Activated CD8-positive, alpha-beta memory T cell treated with anti-CD3 and anti-CD28 coated beads for 24 hours (primary cell): ENCODE results near the gene EVX1.

Experiments
- DNase-seq: peaks from one replicate; pipeline ENCODE4 v3.0.0-alpha.2; 2020

Gene EVX1

GRCh38 chr7:27205325-27206280 lies 37.0 kb upstream of the EVX1 start:
- DNase-seq = peak; percentile 52

DNA sequence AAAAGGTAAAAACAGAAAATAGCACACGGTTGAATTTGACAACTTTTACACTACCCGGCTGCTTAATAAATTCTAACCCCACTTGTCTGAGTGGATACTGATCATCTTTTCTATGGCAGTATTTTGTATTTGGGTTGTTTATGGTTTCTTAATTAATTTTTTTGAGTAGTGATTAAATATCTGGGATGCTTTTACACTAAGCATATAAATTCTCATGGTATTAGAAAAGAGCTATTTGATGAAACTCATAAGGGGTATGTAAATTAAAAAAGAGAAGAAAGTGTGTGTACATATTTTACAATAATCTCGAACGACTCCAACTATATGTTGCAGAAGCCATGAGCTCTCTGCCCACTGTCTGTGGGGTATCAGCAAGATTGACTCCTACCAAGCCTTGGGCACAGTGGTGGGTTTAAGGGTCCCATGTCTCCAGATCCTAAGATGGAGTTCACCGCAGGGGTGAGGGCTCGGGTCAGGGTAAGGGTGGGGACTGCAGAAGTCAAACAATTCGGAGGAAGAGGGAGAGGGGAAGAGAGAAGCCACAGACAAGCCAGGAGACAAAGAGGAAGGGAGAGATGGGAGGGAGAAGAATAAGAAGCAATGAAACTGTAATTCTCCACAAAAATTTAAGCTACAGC lies 35.1 kb upstream of the EVX1 start:
- DNase-seq = no peak

DNA sequence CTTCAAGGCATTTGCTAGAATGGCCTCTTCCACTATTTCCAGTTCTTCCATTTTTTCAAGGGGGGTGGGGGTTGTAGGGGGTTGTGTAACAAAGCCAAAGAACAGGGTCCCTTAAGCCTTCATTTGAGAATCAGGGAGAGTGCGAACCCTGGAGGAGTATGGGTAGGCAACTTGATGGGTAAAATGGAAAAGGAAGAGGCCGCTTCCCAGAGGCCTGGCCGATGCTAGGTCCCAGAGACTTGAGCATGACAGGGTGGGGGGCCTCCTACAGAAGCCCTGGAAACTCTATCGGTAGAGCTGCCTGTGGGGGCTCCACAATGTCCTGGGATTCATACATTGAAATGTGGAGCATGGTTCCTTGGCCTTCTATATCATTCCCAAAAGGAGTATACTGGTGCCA lies 33.6 kb upstream of the EVX1 start:
- no peak for DNase-seq

GRCh38 chr7:27209933-27210440 lies 32.6 kb upstream of the EVX1 start:
- DNase-seq = no peak

DNA sequence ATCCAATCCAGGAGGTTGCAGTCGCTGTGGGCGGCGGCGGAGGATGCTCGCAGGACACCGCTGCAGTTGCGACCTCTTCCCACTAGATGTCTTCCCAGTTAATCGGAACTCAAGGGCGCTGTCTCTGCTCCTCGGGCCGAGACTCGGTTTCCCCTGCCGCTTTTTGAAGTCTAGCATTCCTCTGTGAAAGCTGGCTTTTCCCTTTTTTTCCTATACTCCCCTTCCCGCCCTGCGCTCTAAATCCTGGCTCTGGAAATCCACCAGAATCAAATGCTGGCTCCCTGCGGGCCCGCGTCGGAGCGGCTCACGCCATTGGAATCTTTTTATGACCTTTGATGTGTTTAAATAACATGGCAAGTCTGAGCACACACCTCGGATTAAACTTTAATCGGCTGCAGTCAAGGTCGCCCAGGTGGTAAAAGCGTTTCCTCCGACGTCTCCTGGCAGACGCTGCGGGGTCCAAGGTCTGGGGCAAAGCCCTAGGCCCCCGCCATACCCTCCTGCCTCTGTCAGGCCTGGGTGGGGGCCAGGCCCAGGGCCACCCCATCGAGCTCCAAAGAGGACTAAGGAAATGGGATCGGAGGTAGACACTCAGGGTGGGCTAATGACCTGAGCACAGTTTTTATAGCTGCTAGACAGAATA lies 32.0 kb upstream of the EVX1 start:
- peak; percentile 78 for DNase-seq

DNA sequence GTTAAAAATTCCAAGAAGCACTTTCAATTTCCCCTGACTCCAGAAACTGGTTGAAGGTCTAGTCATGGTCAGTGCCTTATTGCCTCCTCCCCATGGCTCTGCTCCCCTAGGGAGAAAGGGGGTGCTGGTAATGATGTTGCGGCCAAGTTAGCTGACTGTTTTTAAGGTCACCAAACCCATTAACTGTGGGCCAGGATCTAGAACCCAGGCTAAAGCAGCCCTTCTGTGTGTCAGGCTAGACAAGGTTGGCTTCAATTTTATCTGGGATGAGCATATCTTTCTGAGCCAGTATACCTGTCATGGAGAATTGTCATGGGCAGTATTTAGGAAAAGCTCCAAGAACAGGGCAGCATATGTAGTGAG lies 31.5 kb upstream of the EVX1 start:
- DNase-seq = no peak

- DNase-seq = no peak
Measured at GRCh38 chr7:27211764-27212204, 30.8 kb upstream of the EVX1 start.

DNA sequence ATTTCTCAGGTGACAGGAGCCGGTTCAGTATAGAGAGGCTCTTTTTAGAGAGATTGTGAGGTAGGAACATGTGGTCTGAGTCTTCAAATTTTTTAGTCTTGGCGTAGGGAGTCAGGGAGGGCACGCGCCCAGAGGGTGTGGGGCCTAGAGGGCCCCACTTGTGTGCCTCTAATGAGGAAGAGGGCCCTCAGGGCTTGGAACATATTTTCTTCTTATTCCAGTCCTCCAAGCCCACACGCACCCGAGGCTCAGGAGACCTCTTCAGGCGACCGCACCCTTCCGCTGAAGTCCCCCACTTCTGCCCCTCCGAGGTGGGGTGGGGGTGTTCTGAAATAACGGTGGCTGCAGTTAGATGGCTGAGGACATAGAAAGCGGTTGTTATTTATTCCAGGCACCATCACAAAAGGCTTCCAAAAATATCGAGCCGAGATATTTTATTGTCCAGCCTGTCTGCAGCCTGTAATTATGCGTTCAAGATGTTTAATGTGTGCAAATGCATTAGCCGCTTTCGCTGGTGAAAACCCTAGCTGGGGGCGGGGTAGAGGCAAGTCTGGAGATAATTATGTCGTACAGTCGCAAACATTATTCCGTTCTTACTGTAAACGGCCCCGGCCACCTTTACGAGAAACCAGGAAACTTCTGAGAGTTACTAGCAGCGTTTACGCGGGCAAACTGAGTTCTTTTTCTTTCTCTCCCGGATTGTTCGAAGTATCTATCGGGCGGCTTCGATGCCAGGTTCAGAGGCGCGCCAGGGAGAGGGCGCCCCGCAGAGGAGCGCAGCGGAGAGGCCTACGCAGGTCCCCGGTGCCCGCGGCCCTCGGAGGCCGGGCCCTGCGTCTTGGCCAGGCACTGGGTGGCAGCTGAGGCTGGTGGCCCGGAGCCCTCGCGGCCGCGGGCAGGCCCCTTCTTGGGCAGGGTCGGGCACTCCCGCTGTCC lies 29.8 kb upstream of the EVX1 start:
- DNase-seq = no peak

- no peak for DNase-seq
Measured at GRCh38 chr7:27213433-27214238, 29.0 kb upstream of the EVX1 start.

GRCh38 chr7:27214239-27214950 lies 28.2 kb upstream of the EVX1 start:
- DNase-seq = no peak

DNA sequence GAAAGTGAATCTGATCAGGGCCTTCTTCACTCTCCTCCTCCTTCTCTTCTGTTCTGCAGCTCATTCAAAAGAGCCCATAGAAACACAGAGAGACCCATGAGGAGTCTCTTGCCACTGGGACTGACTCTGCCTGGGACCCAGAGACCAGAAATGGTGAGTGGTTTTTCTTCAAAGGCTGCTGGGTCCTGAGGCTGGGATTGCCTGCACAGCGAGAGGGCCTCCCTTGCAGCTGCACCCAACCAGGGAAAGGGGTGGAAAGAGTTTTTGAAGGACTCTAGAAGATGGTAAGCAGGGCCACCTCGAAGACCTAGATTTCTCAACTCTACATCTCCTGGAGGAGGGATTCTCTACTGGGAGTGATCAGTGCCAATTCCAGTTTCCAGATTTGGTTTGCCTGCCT lies 27.2 kb upstream of the EVX1 start:
- no peak for DNase-seq

DNA sequence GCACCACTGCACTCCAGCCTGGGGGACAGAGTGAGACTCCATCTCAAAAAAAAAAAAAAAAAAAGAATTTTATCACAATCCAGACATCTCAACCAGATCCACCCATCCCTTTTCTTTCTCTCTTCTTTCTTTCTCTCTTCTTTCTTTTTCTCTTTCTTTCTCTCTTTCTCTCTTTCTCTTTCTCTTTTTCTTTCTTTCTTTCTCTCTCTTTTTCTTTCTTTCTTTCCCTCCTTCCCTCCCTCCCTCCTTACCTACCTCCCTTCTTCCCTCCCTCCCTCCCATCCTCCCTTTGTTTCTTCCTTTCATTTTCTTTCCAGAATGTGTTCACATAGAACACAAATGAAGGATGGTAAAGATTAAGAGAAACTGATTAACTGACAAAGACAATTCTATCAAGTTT lies 24.7 kb upstream of the EVX1 start:
- DNase-seq = no peak

GRCh38 chr7:27219821-27220220 lies 22.8 kb upstream of the EVX1 start:
- DNase-seq = no peak

GRCh38 chr7:27220440-27220955 lies 22.1 kb upstream of the EVX1 start:
- no peak for DNase-seq

DNA sequence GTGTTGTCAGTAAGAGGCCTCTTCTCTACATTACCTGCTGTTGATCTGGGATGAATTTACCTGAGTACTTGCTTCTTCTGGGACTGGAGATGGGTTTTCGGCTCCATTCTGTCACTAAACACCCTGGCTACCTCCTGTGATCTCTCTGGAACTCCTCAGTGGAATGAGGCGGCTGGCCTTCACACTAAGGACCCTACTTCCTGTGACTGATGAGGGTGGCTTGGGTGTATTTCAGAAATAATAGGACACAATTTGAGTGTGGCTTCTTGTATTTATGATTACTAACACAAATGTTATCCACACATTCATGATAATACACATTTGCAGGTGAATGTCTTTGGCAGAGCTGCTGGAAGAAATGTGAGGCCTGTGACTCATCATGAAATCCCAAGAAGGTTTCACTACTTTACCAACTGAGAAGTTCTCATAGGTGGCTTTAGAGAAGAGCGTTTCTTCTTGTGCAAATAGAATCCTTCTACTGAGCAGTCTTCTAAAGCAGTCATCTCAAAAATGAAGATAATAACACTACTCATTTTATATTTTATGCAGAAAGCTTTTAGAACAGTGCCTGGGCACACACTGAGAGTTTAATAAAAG lies 21.3 kb upstream of the EVX1 start:
- DNase-seq = no peak

GRCh38 chr7:27223941-27224575 lies 18.5 kb upstream of the EVX1 start:
- no peak for DNase-seq

DNA sequence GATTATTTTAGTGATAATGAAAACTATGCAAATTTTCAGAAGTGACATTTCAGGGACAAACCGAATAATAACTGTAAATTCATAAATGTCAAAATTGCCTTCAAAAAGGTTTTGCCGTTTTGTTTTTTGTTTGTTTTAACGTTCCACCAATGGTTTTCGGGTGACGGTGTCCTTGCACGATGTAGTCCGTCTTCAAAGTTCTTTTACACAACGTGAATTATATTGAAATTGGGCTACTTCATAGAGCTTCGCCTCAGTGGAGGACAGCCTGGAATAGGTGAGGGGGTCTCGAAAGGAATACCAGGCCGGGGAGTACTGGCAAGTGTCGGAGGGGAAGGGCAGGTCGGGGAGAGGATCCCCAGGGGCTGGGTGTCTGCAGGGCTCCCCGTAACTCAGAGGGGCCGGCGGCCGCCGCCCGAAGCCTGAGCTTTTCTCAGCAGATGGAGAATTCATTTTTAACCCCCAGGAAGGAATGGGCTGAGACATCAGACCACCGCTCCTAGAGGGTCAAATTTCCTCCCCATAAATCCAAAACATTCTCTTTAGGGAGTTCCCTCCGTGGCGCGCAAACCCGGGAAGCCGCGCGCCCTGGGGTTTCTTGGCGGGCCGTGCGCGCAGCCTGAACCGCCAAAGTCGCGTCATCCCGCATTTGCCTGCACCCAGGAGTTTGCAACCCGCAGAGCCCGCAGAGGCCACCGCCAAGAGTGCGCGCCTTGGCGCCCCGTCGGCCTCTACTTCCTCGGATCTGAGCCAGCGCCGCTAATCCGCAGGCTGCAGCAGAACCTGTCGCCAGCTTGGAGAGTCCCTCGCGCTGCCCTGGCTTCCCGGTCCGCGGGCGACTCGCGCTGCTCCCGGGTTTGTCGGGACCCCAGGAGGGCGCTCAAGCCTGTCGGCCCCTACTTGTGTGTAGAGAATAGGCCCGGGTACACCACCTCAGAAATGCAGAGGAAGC lies 17.3 kb upstream of the EVX1 start:
- peak; percentile 53 for DNase-seq

DNA sequence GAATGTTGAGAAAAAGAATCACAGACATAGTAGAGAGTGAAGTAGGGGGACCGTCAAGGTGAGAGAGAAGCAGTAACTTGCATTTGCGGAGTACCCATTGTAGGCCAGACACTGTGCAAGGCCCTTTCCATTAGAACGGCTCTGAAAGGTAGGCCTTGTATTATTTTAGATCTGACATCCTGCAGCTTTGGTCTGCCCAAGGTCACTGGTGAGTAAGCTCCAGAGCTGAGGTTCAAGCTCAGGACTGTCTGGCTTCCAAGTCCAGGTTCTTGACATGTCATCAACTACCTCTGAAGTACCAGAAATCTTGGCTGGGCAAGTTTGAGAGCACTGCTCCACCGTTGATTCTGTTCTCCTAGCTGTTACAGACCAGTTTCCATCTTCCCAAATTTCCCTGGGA lies 13.2 kb upstream of the EVX1 start:
- DNase-seq = peak; percentile 33
